Endothelial cell of umbilical vein (primary cell): ENCODE measurements around the gene PYURF. TPM values are rescaled to one million over a fixed set of nuclear protein-coding genes. Genes with fewer than 3 reads are reported as not detected.

Experiments
- BruUV-seq: library from RNA; stranded (reverse); fragments of 400-500 nt; replicated peaks from 2 replicates; lab custom pipeline; 2021; lab: Mats Ljungman, UMichigan
- CTCF ChIA-PET: fragments of 300-600, 350-600 bp; sonication (Branson Sonifier 250); formaldehyde crosslinking; loops from one replicate; lab custom pipeline; 2021; ENCODE audit warnings: antibody characterized with exemption, inconsistent platforms; lab: Charles Lee
- POLR2A ChIA-PET: fragments of 300-600, 350-600 bp; sonication (Branson Sonifier 250); formaldehyde crosslinking; loops from one replicate; lab custom pipeline; 2021; ENCODE audit warnings: antibody characterized with exemption, inconsistent platforms; lab: Charles Lee
- DNase-seq: peaks from one replicate; pipeline ENCODE4 v3.0.0-alpha.2; 2011; ENCODE audit warnings: low read depth, low spot score
- FAIRE-seq: peaks from 2 replicates; lab custom pipeline; 2011; peaks lifted over from hg19 to GRCh38; lab: Jason Lieb, UNC
- H2AFZ ChIP-seq: 2 replicates; pipeline ENCODE4 v1.6.0; 2012; ENCODE audit warnings: low read depth, low read length, control low read depth, inconsistent platforms
- H3K27ac ChIP-seq: 2 replicates; pipeline ENCODE4 v1.5.1; 2011; ENCODE audit warnings: low read depth, mild to moderate bottlenecking, control low read depth, low read length, moderate library complexity; ENCODE audit not compliant: insufficient read depth
- H3K27me3 ChIP-seq, 2 experiments: 2 replicates each; pipeline versions ENCODE4 v1.6.0 to v1.6.1; 2011; ENCODE audit warnings: low read length in 2 of 2, mixed read lengths in 1 of 2; ENCODE audit not compliant: control insufficient read depth in 2 of 2, insufficient read depth in 2 of 2
- H3K36me3 ChIP-seq, 2 experiments: 2 replicates in 1 of 2; 3 replicates in 1 of 2; pipeline ENCODE4 v1.5.1; 2011; ENCODE audit warnings: low read length in 2 of 2, mild to moderate bottlenecking in 1 of 2, moderate library complexity in 1 of 2; ENCODE audit not compliant: control insufficient read depth in 2 of 2, insufficient read depth in 2 of 2; ENCODE audit errors: extremely low read depth in 1 of 2
- H3K4me1 ChIP-seq: 3 replicates; pipeline ENCODE4 v1.5.1; 2011; ENCODE audit warnings: mild to moderate bottlenecking, low read length; ENCODE audit not compliant: control insufficient read depth, insufficient read depth; ENCODE audit errors: extremely low read depth
- H3K4me2 ChIP-seq: 2 replicates; pipeline ENCODE4 v1.6.1; 2011; ENCODE audit warnings: low read length, control low read depth, mixed read lengths; ENCODE audit not compliant: insufficient read depth
- H3K4me3 ChIP-seq, 3 experiments: fragments of 200-600 bp in 1 of 3; sonication (generic), shearing (Covaris generic) in 1 of 3; replicated peaks in 1 of 3; 2 replicates each; pipeline ENCODE4 v1.5.1; 2011 to 2016; ENCODE audit warnings: control low read depth in 3 of 3, low read length in 3 of 3, mild to moderate bottlenecking in 2 of 3, inconsistent platforms in 1 of 3, low read depth in 1 of 3, moderate library complexity in 1 of 3; ENCODE audit not compliant: insufficient read depth in 1 of 3
- H3K79me2 ChIP-seq: 2 replicates; pipeline ENCODE4 v1.6.0; 2012; ENCODE audit warnings: low read length, inconsistent platforms; ENCODE audit not compliant: control insufficient read depth, insufficient read depth
- H3K9ac ChIP-seq: replicated peaks from 2 replicates; pipeline ENCODE3; 2011; ENCODE audit warnings: low read length, control low read depth; ENCODE audit not compliant: insufficient read depth; ENCODE audit errors: extremely low read depth
- H3K9me1 ChIP-seq: replicated peaks from 3 replicates; pipeline ENCODE4 v1.6.0; 2011; ENCODE audit warnings: mild to moderate bottlenecking, low read length; ENCODE audit not compliant: control insufficient read depth, insufficient read depth; ENCODE audit errors: extremely low read depth
- H3K9me3 ChIP-seq: replicated peaks from 2 replicates; pipeline ENCODE4 v1.5.1; 2012; ENCODE audit warnings: low read length, inconsistent platforms; ENCODE audit not compliant: control insufficient read depth, insufficient read depth
- H4K20me1 ChIP-seq: replicated peaks from 2 replicates; pipeline ENCODE3; 2011; ENCODE audit warnings: mild to moderate bottlenecking, low read length; ENCODE audit not compliant: control insufficient read depth, insufficient read depth; ENCODE audit errors: extremely low read depth
- CTCF ChIP-seq, 2 donors: IDR thresholded peaks; 1 replicate in 1 of 2; 2 replicates in 1 of 2; pipeline ENCODE4 v1.5.1; 2011; ENCODE audit warnings: low read length in 2 of 2, mild to moderate bottlenecking in 2 of 2, moderate library complexity in 2 of 2, control low read depth in 1 of 2, inconsistent platforms in 1 of 2, low read depth in 1 of 2; ENCODE audit not compliant: insufficient read depth in 1 of 2; ENCODE audit errors: extremely low read depth in 1 of 2
- EZH2 ChIP-seq: IDR thresholded peaks from 2 replicates; pipeline ENCODE4 v1.6.1; 2012; ENCODE audit warnings: borderline replicate concordance, low read depth, mild to moderate bottlenecking, moderate library complexity, low read length, inconsistent platforms; ENCODE audit not compliant: severe bottlenecking
- FOS ChIP-seq: IDR thresholded peaks from 2 replicates; pipeline ENCODE4 v1.6.1; 2011; ENCODE audit warnings: mild to moderate bottlenecking, low read length, moderate library complexity, borderline replicate concordance; ENCODE audit not compliant: insufficient read depth
- GATA2 ChIP-seq: IDR thresholded peaks from 2 replicates; pipeline ENCODE4 v1.7.0; 2011; ENCODE audit warnings: low read depth, mild to moderate bottlenecking, moderate library complexity, mixed read lengths, low read length; ENCODE audit not compliant: insufficient read length, insufficient read depth
- JUN ChIP-seq: IDR thresholded peaks from 2 replicates; pipeline ENCODE4 v1.6.1; 2011; ENCODE audit warnings: borderline replicate concordance, low read depth; ENCODE audit not compliant: insufficient read length, insufficient read depth
- MAX ChIP-seq: IDR thresholded peaks from 2 replicates; pipeline ENCODE4 v1.6.1; 2011; ENCODE audit not compliant: insufficient read depth, insufficient read length
- MYC ChIP-seq: IDR thresholded peaks from one replicate; pipeline ENCODE4 v1.6.1; 2011; ENCODE audit warnings: mild to moderate bottlenecking, low read depth, low read length
- POLR2A ChIP-seq: IDR thresholded peaks from 2 replicates; pipeline ENCODE4 v1.6.1; 2012; ENCODE audit warnings: low read depth, mild to moderate bottlenecking, control low read depth, low read length
- POLR2AphosphoS5 ChIP-seq: IDR thresholded peaks from 2 replicates; pipeline ENCODE4 v1.6.1; 2012; ENCODE audit warnings: low read depth, mild to moderate bottlenecking, control low read depth, low read length, moderate library complexity; ENCODE audit not compliant: insufficient read depth
- dilution Hi-C: fragments of 300-500 bp; cut with MboI; formaldehyde crosslinking; loops from one replicate; pipeline ENCODE4 v1.15.0; 2019; ENCODE audit warnings: low sequenced_read_pairs; ENCODE audit not compliant: extremely low pct_ligation_motif_present
- intact Hi-C: fragments of 100-400 bp; cut with micrococcal nuclease; formaldehyde crosslinking; loops from one replicate; pipeline ENCODE4 v1.10.0; 2022
- polyA plus RNA-seq, 4 experiments: library from polyadenylated mRNA; depleted of rRNA in 3 of 4; stranded (reverse) in 3 of 4; unstranded in 1 of 4; fragments of >200 nt; gene quantifications; 2 replicates each; pipeline versions ENCODE4 v1.2.1 to v1.2.3, GENCODE V29; 2011 to 2012; ENCODE audit warnings: missing spikeins in 1 of 4
- total RNA-seq: library from RNA; stranded (reverse); gene quantifications from 2 replicates; pipeline ENCODE4 v1.2.3, GENCODE V29; 2021

The PYURF gene
- total and polyA plus RNA-seq, 2 donors (not counting 3 experiments of a cell fraction or from before 2014, with no cell fraction given): 59.1 to 79.7 TPM

GRCh38 chr4:88481537-88481936 is 42.0 kb downstream of the PYURF start:
- FAIRE-seq: no peak
- no peak for TF ChIP-seq POLR2A
- no peak for TF ChIP-seq CTCF (IDR thresholded peaks at IDR 0.05; ENCODE audit: extremely low read depth in 1 of 2, insufficient read depth in 1 of 2, low read depth in 1 of 2, low read length in 2 of 2)
- TF ChIP-seq EZH2: no peak
- no peak for TF ChIP-seq GATA2
- TF ChIP-seq MYC: no peak
- no peak for TF ChIP-seq JUN
- TF ChIP-seq FOS: no peak
- no peak for TF ChIP-seq POLR2AphosphoS5
- no peak for TF ChIP-seq MAX
- H3K27me3 ChIP-seq: no peaks in the 10 kb centered on the region
- no peak overlapping the region for H2AFZ ChIP-seq
- intact Hi-C loops (no loop called here), dilution Hi-C loops (no loop called here)
- DNase-seq: no peak
- H3K27ac ChIP-seq: no peak overlapping the region
- no peak overlapping the region for H3K9ac ChIP-seq
- no peaks in the 10 kb centered on the region for H3K9me3 ChIP-seq
- CTCF ChIA-PET: interaction anchor here (1.4 kb wide), 1 partner anchor 34 kb away, joined by 3 read pairs; no protein-coding TSS in a partner anchor
- no peaks in the 10 kb centered on the region for H3K9me1 ChIP-seq
- no peaks in the 10 kb centered on the region for H3K4me1 ChIP-seq
- no TSS peak for BruUV-seq
- no peaks in the 10 kb centered on the region for H4K20me1 ChIP-seq
- no peak overlapping the region for H3K4me3 ChIP-seq
- POLR2A ChIA-PET: no interaction called here
- no peaks in the 10 kb centered on the region for H3K79me2 ChIP-seq
- H3K4me2 ChIP-seq: no peak overlapping the region
- no peaks in the 10 kb centered on the region for H3K36me3 ChIP-seq
